HL-60/S4 (cell line): ENCODE data around the gene SOHLH1.

Source experiments
- in situ Hi-C: fragments of 300-500 bp; cut with MboI; formaldehyde crosslinking; loops from 2 replicates; pipeline ENCODE4 v1.14.3; 2022; ENCODE audit warnings: low sequenced_read_pairs

SOHLH1 gene

DNA sequence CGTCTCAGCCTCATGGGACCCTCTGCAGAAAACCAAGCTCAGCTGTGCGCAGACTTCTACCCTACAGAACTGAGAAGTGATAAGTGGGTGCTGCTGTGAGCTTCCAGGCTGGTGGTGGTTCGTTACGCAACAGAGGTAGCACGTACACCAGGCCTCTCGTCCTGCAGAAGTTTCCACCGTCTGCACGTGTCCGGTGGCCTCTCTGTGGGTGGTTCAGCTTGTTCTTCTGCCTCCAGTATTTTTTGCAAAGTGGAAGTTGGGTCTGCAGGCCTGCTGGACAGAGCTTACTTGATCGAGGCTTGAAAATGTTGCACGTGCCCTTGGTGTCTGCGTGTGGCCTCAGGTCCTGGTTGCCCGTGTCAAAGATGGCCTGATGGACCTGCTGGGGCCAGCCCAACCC, 30.2 kb upstream of the SOHLH1 start:
- in situ Hi-C loops, result no loop called here

DNA sequence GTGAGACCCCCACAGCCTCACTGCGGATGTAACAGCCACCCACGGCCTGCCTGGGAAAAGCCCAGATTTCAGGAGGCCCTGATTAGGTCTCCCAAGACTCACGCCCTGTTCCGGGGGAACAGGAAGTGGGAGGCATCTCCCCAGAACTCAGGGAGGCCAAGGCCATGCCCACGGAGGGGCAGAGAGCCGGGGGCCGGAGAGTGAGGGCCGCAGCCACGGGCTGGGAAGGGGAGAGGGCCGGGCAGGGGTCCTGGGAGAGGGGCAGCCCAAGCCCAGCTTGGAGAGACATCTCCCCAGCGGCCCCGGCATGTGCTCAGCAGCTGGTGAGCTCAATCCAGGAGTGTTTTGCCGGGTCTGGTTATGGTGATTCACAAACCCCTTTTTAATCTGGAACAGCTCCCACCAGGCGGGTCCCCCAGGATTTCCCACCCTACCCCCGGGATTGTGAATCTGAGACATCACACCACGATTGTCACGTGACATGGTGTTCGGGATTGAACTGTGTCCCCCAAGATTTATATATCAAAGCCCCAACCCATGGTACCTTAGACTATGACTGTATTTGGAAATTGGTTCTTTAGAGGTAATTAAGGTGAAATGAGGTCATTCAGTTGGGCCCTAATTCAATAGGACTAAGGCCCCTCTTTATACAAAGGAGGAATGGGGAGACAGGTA, 29.3 kb upstream of the SOHLH1 start:
- in situ Hi-C loops, result no loop called here

- in situ Hi-C loops, result no loop called here
Measured at GRCh38 chr9:135727257-135727875, 28.1 kb upstream of the SOHLH1 start.

GRCh38 chr9:135726138-135726853, 27.0 kb upstream of the SOHLH1 start:
- in situ Hi-C loops, result no loop called here

- in situ Hi-C loops, result no loop called here
Measured at GRCh38 chr9:135724186-135724787, 25.0 kb upstream of the SOHLH1 start.

- in situ Hi-C loops, result no loop called here
Measured at GRCh38 chr9:135722365-135722764, 23.1 kb upstream of the SOHLH1 start.

GRCh38 chr9:135719472-135719871, 20.2 kb upstream of the SOHLH1 start:
- in situ Hi-C loops, result no loop called here

DNA sequence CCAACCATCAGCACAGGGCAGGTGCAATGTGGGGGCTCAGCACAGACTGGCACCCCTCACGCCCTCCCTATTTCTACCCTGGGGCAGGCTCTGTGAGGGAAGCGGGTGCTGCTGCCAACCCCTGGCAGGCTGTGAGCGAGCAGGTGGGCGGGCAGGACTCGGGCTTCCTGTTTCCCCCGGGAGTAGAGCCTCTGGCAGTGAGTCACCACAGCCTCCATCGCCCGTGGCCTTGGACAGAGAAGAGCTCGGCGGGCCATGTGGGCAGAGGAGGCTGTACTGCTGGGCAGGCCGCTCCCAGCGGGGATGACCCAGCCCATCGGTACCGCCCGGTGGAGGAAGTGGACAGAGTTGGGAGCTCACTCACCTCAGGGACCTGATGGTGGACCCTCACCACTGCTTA, 19.3 kb upstream of the SOHLH1 start:
- in situ Hi-C loops, result no loop called here

DNA sequence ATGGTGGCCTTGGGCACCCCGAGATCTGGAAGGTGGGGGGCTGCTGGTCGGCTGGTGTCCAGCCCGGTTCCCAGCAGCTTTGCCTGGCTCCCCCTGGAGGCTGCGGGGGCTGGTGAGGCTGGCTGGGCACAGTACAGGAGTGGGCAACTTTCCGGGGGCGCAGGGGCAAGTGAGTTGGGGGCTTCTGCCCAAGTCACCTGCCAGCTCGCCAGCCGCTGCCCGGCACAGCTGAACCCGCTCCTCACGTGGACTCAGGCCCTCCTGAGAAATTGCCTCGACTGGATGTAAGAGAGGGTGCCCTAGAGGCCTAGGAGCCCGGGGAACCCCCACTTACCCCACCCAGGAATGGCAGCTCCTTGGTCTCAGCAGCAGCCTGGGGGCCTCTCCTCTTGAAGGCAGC, 18.1 kb upstream of the SOHLH1 start:
- in situ Hi-C loops, result no loop called here

GRCh38 chr9:135716045-135716444, 16.8 kb upstream of the SOHLH1 start:
- in situ Hi-C loops, result no loop called here

- in situ Hi-C loops, result no loop called here
Measured at GRCh38 chr9:135715056-135715595, 15.8 kb upstream of the SOHLH1 start.

DNA sequence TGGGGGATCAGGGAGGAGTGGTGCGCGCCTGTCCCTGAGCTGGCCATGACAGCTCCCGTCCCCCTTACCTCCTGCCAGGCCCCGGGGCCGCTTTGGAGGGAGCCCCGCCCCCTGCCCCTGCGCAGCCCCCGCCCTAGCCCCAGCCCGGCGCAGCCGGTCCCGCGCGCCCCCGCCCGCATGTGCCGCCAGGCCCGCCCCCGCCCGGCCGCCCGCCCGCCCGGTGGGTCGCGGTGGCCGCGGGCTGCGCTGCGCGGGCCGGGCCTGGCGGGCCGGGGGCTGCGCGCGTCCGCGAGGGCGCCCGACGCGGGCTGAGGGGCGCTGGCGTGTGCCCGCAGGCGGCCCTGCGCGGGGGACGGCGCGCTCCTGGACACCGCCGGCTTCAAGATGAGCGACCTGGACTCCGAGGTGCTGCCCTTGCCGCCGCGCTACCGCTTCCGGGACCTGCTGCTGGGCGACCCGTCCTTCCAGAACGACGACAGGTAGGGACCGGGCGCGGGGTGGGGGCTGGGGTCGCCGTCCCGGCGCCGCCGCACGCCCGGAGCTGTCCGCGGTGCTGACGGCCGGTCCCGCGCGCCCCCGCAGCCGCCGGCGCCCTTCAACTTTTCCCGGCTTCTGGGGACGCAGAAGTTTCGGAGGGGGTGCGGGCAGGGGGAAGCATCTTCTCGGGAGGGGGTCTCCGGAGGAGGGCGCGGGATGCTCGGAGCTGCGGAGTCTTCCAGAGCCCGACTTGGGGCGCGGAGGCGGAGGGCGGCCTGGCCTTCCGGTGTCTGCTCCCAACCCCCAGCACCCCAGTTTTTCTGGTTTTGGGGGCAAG, 15.2 kb upstream of the SOHLH1 start:
- in situ Hi-C loops, result no loop called here

DNA sequence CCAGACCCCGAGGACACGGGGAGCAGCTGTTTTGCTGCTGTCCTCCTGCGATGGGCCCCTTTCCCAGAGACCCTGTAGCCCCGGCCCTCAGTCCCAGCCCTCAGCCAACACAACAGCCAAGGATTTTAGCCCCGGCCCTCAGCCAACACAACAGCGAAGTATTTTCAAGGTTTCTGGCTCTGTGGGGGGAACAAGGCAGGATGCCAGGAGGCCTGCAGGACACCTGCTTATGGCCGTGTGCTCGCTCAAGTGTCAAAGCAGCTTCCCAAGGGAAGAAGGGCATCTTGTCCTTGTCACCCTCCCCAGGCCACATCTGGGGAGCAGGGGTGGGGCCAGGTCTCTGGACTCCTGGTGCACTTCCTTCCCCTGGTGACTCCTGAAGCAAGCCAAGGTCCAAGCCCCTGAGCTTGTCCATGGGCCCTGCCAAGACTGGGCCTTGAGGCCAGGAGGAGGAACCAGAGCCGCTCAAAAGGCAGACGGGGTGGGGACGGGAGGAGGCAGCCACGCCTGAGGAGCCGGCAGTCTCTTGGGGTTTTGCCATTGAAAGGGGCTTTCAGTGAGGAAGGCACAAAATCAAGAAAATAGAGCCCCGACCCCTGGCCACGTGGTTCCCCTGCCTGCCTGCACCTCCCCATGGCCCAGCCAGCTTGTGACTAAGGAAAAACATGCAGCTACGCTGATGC, 13.5 kb upstream of the SOHLH1 start:
- in situ Hi-C loops, result no loop called here

GRCh38 chr9:135711881-135712280, 12.6 kb upstream of the SOHLH1 start:
- in situ Hi-C loops, result no loop called here

- in situ Hi-C loops, result no loop called here
Measured at GRCh38 chr9:135711391-135711790, 12.1 kb upstream of the SOHLH1 start.

DNA sequence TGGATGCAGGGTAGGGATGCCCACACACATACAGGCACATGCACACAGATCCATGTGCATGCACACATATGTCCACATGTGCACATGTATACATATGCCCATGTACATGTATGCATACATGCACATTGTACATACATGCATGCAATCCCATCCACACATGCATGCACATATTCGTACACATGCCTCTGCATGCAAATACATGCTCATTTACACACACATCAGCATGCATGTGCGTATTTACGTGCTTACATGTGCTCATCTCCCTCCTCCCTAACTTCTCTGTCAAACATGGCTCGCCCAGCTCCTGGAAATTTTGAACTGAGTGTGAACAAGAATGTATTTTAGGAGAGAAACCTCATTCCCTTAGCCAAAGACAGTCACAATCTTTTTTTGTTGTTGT, 8.9 kb upstream of the SOHLH1 start:
- in situ Hi-C loops, result no loop called here

DNA sequence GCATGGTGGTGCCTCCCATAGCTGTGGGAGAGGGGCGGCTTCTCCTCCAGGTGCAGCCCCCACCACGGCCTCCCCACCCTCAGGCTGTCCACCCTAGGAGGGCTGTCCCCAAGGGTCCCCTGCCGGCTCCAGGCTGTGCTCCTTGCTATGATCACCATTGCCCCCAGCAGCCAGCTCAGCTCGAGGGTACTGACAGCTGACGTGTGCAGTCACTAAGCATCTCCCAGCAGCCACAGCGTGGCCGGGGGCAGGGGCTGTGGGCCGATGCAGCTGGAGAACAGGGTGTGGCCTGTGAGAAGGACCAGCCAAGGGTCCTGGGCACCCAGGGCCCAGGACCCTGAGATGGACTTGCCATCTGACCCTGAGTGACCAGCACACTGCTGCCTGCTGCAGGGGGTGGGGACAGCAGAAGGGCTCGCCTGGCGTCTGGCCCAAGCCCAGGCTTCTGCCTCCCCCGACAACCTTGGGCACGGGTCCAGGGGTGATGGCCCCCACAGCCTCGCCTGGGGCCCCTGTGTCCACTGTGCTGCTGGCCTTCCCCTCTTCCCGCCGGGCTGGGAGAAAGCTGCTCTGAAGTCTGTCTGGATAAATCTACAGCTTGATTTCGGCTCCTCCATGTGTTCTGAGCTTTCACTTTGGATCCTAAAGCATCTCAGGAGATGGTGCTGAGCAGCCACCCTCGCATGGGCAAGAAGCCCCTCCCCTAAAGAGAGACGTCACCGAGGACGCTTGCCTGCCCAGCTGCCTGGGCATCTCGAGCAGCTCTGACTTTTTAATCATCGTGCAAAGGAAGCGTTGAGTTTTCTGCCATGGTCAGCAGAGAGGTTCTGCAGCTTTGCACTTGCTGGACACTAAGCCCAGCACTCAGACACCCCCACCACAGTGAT, 8.2 kb upstream of the SOHLH1 start:
- in situ Hi-C loops, result no loop called here

GRCh38 chr9:135706288-135706687, 7.0 kb upstream of the SOHLH1 start:
- in situ Hi-C loops, result no loop called here

DNA sequence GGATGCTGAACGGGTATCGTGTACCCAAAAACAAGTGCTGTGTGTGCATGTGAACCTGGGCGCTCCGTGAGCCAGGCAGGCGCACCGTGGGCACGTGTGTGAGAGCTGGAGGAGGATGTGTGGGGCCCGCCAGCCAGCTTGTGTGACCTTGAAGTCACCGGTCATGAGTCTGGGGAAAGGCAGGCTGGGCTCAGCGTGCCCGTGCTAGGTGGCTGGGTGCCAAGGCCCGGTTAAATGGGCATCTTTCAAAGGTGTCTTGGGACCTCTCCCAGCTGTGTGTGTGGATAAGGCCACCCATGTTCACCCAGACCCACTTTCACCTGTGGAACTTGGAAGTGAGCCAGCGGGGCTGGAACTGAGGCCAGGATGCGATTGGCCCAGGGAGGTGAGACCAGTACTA, 6.1 kb upstream of the SOHLH1 start:
- in situ Hi-C loops, result no loop called here
